ENCODE data around the gene IL1R1.

IL1R1 gene

DNA sequence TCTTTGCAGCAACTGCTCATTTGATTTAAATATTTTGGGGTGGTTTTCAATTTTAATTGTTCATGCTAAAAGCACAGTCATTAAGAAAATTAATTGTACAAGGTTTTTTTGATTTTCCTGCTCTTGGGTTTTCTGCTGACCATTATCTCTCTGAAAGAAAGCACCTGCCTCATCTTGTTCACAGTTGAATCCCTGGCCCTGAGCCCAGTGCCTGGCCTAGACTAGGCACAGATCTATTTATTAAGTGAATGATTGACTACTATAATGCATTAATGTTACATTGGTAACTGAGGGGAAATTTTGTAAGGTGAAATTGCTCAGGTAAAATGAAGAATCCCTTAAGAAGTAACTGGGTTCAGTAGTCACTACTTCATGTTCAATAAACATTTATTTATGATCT lies 66.2 kb downstream of the IL1R1 start:
- DNase-seq = no peak
- no peak for ATAC-seq

DNA sequence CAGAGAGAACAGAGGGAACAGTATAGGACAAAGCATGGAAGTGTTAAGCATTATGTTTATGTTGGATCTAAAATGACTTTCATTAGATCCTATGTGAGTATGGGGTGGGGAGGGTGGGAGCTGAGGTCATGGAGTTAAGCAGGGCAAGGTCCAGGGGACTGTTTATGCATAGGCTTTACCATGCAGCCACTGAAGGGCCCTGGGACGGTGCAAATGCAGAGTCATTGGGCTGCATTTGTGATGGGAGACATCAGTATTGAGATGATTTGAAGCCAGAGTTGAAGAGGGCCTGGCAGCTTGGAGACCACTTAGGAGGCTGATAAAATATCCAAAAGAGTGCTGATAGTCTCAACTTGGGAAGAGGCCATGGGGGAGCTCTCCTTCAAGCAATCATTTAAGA lies 66.9 kb downstream of the IL1R1 start:
- DNase-seq (no peak), ATAC-seq (no peak)

DNA sequence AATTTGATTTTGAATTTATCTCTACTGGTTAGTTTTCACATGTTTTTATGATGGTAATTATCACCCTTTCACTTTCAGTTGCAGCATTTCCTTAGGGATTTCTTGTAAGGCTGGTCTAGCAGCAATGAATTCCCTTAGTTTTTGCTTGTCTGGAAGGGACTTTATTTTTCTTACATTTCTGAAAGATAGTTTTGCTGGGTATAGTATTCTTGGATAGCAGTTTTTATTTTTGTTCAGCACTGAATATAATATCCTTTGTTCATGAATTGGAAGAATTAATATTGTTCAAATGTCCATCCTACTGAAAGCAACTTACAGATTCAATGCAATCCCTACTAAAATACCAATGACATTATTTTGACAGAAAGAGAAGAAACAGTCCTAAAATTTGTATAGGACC lies 74.5 kb downstream of the IL1R1 start:
- DNase-seq = no peak
- ATAC-seq = no peak

DNA sequence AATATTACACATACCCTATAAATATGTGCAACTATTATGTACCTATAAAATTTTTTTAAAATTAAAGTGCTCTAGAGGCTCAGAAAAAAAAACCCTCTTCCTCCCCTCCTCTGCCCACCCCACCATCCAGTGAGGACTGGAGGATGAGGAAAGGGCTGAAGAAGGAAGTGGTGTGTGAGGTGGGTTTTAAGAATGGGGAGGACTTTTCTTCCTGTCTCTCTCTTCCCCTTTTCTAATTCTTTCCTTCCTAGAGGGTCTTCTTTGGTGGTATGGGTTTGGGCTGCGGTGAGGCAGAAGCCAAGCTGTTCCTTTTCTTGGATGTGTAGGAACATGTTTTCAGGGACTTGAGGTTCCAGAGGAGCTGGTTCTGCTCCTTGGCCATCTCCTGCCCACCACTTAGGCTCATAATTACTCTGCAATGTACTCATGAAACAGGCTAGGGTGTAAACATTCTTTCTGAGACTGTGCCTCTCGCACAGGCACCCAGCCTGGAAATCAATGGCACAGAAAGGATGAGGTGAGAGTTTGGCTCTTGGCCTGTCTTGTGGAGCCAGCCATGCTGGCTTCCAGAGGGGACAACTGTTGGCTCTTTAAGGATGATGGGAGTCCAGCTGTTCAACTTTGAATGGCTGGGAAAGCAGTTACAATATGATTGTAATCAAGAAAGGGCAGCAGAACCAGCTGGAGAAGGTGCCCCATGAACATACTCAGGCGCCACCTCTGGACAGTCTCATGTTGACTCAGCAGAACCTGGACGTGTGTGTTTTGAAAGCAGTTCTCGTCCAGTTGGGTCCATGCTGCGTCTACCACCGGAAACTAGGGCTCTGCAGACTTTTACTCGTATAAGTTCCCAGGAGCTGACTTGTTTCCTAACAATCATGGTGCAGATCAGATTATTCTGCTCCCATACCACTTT lies 82.5 kb downstream of the IL1R1 start:
- ATAC-seq (no peak), DNase-seq (no peak)

DNA sequence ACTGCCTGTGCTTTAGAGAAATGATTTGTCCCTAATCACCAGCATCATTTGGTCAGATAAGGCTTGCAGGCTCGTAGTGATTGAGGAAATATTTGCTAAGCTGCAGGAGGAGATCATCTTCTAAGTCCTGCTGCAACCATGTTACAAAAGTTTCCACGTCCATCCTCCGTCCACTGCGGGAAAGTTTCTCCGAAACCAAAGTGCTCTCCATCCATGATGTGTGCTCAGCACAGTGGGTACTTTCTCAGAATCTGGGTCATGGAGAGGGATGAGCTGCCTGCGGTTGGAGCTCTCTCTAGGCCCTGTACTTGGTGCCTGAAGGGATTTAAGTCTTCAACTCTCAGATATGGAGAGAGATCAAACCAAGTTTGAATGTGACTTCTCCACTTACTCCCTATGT lies 83.6 kb downstream of the IL1R1 start:
- ATAC-seq = no peak

DNA sequence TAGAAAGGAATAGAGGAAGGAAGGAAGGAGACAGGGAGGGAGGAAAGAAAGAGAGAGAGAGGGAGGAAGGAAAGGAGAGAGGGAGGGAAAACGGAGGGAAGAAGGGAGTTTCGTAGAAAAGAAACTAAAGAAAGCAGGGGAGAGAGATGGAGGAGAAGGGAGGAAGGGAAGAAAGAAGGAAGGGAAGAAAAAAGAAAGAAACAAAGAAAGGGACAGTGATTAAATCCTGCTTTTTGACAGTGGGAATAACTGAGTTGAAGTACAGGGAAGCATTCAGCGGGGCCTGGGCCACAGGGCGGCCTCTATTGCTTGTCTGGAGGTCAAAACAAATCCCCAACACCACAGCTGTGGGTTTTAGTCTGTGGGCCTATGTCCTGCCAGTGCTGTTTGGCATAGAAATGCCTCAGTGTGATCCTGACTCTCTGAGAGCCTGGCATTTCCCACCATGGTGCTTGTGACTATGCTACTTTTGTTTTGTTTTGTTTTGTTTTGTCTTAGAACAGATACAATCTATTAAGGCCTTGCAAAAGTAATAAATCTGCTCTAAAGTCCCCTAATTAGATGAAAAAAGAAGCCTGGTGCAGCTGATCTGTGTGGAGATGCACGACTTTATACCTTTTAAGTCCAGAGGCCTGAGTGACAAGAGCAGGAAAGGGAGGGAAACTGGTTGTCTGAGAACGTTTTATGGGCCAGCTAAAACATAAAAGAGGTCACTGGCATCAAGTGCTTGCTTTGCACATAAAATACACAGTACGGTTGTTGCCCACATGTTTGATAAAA lies 84.3 kb downstream of the IL1R1 start:
- no peak for ATAC-seq

More for the DNA sequence above, 83.6 kb downstream of the IL1R1 start:
- DNase-seq = no peak

DNA sequence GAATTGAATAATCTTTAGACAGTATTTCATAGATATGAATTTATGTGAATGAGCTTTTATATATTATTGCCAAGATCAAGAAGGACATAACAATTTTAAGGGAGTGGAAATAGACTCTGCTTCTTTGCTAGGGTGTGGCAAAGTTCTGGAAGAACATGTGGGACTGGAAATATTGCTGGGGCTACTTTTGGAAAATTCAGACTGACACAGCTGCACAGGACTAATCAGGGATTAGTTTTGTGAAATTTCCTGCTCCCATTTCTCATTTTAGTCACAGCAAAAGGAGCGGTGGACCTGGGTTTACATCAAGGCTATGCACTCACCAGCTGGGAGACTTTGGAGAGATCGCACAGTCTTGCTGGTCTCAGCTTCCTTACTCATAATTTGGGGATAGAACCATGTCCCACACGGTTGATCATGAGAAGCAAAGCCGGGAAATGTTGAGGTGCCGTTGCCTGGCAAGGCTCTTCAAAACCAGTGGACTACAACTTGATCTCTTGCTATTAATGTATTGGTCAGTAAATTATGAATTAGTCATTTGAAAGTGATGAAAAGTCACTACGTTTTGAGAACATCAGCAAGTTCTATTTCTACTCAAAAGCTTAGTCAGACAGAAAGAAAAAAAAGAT lies 86.7 kb downstream of the IL1R1 start:
- no peak for ATAC-seq

More for the DNA sequence above, 84.3 kb downstream of the IL1R1 start:
- DNase-seq = no peak

More for the DNA sequence above, 86.7 kb downstream of the IL1R1 start:
- DNase-seq = no peak

Data from stimulated activated naive CD8-positive, alpha-beta T cell treated with anti-CD3 and anti-CD28 coated beads, Interleukin-15, Interleukin-2, amounts not matched to agents 100 U/mL and 50 U/mL, for 24 hours (primary cell).